ENCODE results near the gene DNASE2.
"Not testable (repeated sequence)": the region's sequence is repeated elsewhere in the genome, so short reads cannot be mapped to it uniquely, and the experiment has no call there.

The DNASE2 gene

GRCh38 chr19:12907166-12907565 is 25.9 kb upstream of the DNASE2 start:
- H3K79me2 ChIP-seq (ENCODE audit: control insufficient read depth, insufficient read depth, low read length, unreplicated experiment): no peaks in the 10 kb centered on the region
- no peak overlapping the region for H3K27ac ChIP-seq (ENCODE audit: low read depth, low read length)
- H3K4me3 ChIP-seq (ENCODE audit: low read depth, low read length): no peak overlapping the region
- H3K36me3 ChIP-seq (ENCODE audit: insufficient read depth, low read length): no peaks in the 10 kb centered on the region
- no peaks in the 10 kb centered on the region for H3K4me1 ChIP-seq (ENCODE audit: control insufficient read depth, insufficient read depth, low read length, unreplicated experiment)
- H2AFZ ChIP-seq (ENCODE audit: low read length, unreplicated experiment): no peak overlapping the region
- H3K27me3 ChIP-seq (ENCODE audit: insufficient read depth, low read length): no peaks in the 10 kb centered on the region

- Histone ChIP-seq H3K36me3 (ENCODE audit: insufficient read depth, low read length) (no peaks in the 10 kb centered on the region), H3K27ac (ENCODE audit: low read depth, low read length) (no peak overlapping the region), H3K4me3 (ENCODE audit: low read depth, low read length) (no peak overlapping the region), H2AFZ (ENCODE audit: low read length, unreplicated experiment) (no peak overlapping the region), H3K79me2 (ENCODE audit: control insufficient read depth, insufficient read depth, low read length, unreplicated experiment) (no peaks in the 10 kb centered on the region), H3K4me1 (ENCODE audit: control insufficient read depth, insufficient read depth, low read length, unreplicated experiment) (no peaks in the 10 kb centered on the region), H3K27me3 (ENCODE audit: insufficient read depth, low read length) (no peaks in the 10 kb centered on the region)
Observed at GRCh38 chr19:12899891-12900518, 18.8 kb upstream of the DNASE2 start.

- Histone ChIP-seq H3K27me3 (ENCODE audit: insufficient read depth, low read length) (no peaks in the 10 kb centered on the region), H3K36me3 (ENCODE audit: insufficient read depth, low read length) (no peaks in the 10 kb centered on the region)
Observed at GRCh38 chr19:12896460-12896859, 15.2 kb upstream of the DNASE2 start.

GRCh38 chr19:12893582-12893981 is 12.3 kb upstream of the DNASE2 start:
- Histone ChIP-seq H3K4me1 (ENCODE audit: control insufficient read depth, insufficient read depth, low read length, unreplicated experiment) (peaks cover 5% of the 10 kb centered on the region), H3K4me3 (ENCODE audit: low read depth, low read length) (no peak overlapping the region), H3K79me2 (ENCODE audit: control insufficient read depth, insufficient read depth, low read length, unreplicated experiment) (no peaks in the 10 kb centered on the region), H2AFZ (ENCODE audit: low read length, unreplicated experiment) (no peak overlapping the region), H3K36me3 (ENCODE audit: insufficient read depth, low read length) (no peaks in the 10 kb centered on the region), H3K27ac (ENCODE audit: low read depth, low read length) (no peak overlapping the region), H3K27me3 (ENCODE audit: insufficient read depth, low read length) (no peaks in the 10 kb centered on the region)

More at GRCh38 chr19:12896460-12896859, 15.2 kb upstream of the DNASE2 start:
- no peak overlapping the region for H3K27ac ChIP-seq (ENCODE audit: low read depth, low read length)
- H3K79me2 ChIP-seq (ENCODE audit: control insufficient read depth, insufficient read depth, low read length, unreplicated experiment): no peaks in the 10 kb centered on the region
- H3K4me1 ChIP-seq (ENCODE audit: control insufficient read depth, insufficient read depth, low read length, unreplicated experiment): peaks cover 5% of the 10 kb centered on the region
- H3K4me3 ChIP-seq (ENCODE audit: low read depth, low read length): no peak overlapping the region
- no peak overlapping the region for H2AFZ ChIP-seq (ENCODE audit: low read length, unreplicated experiment)

GRCh38 chr19:12891553-12892021 is 10.3 kb upstream of the DNASE2 start:
- Histone ChIP-seq H3K36me3 (ENCODE audit: insufficient read depth, low read length) (no peaks in the 10 kb centered on the region), H3K27me3 (ENCODE audit: insufficient read depth, low read length) (peaks cover 6% of the 10 kb centered on the region; the same call in 1 of the 2 replicates), H3K79me2 (ENCODE audit: control insufficient read depth, insufficient read depth, low read length, unreplicated experiment) (no peaks in the 10 kb centered on the region), H3K4me3 (ENCODE audit: low read depth, low read length) (peak overlapping the region; percentile 88), H3K4me1 (ENCODE audit: control insufficient read depth, insufficient read depth, low read length, unreplicated experiment) (peaks cover 5% of the 10 kb centered on the region), H2AFZ (ENCODE audit: low read length, unreplicated experiment) (no peak overlapping the region), H3K27ac (ENCODE audit: low read depth, low read length) (no peak overlapping the region)

- peak within 1 kb of the TSS; percentile 55 for H2AFZ ChIP-seq (ENCODE audit: low read length, unreplicated experiment)
- peaks cover 5% of the 10 kb centered on the region for H3K4me1 ChIP-seq (ENCODE audit: control insufficient read depth, insufficient read depth, low read length, unreplicated experiment)
- peaks cover 12% of the 10 kb centered on the region; the same call in 1 of the 2 replicates for H3K27me3 ChIP-seq (ENCODE audit: insufficient read depth, low read length)
- no peaks in the 10 kb centered on the region for H3K79me2 ChIP-seq (ENCODE audit: control insufficient read depth, insufficient read depth, low read length, unreplicated experiment)
- no peak within 1 kb of the TSS for H3K27ac ChIP-seq (ENCODE audit: low read depth, low read length)
- peak within 1 kb of the TSS; percentile 88 for H3K4me3 ChIP-seq (ENCODE audit: low read depth, low read length)
- no peaks in the 10 kb centered on the region for H3K36me3 ChIP-seq (ENCODE audit: insufficient read depth, low read length)
Observed at GRCh38 chr19:12890787-12891552, 9.7 kb upstream of the DNASE2 start, which contains the start of gene GCDH. Gene GCDH (plus strand): TSS chr19:12891160. CDS start chr19:12891305, 145 bp downstream.

GRCh38 chr19:12890299-12890786 is 9.1 kb upstream of the DNASE2 start:
- not testable (repeated sequence) for H3K36me3 ChIP-seq (ENCODE audit: insufficient read depth, low read length); H3K79me2 ChIP-seq (ENCODE audit: control insufficient read depth, insufficient read depth, low read length, unreplicated experiment); H3K4me3 ChIP-seq (ENCODE audit: low read depth, low read length); H2AFZ ChIP-seq (ENCODE audit: low read length, unreplicated experiment); H3K4me1 ChIP-seq (ENCODE audit: control insufficient read depth, insufficient read depth, low read length, unreplicated experiment); H3K27ac ChIP-seq (ENCODE audit: low read depth, low read length)
- peaks cover 16% of the 10 kb centered on the region; the same call in 1 of the 2 replicates for H3K27me3 ChIP-seq (ENCODE audit: insufficient read depth, low read length)

- Histone ChIP-seq H2AFZ (ENCODE audit: low read length, unreplicated experiment) (no peak overlapping the region), H3K79me2 (ENCODE audit: control insufficient read depth, insufficient read depth, low read length, unreplicated experiment) (no peaks in the 10 kb centered on the region), H3K27me3 (ENCODE audit: insufficient read depth, low read length) (peaks cover 27% of the 10 kb centered on the region; the same call in 1 of the 2 replicates), H3K27ac (ENCODE audit: low read depth, low read length) (no peak overlapping the region), H3K36me3 (ENCODE audit: insufficient read depth, low read length) (no peaks in the 10 kb centered on the region), H3K4me3 (ENCODE audit: low read depth, low read length) (no peak overlapping the region), H3K4me1 (ENCODE audit: control insufficient read depth, insufficient read depth, low read length, unreplicated experiment) (peaks cover 5% of the 10 kb centered on the region)
Observed at GRCh38 chr19:12888006-12888603, 6.9 kb upstream of the DNASE2 start.

GRCh38 chr19:12886969-12887747 is 5.9 kb upstream of the DNASE2 start, which contains the start of gene KLF1:
Gene KLF1 (minus strand): TSS chr19:12887201. CDS start chr19:12887140, 61 bp downstream.
- H3K4me1 ChIP-seq (ENCODE audit: control insufficient read depth, insufficient read depth, low read length, unreplicated experiment): peaks cover 5% of the 10 kb centered on the region
- no peaks in the 10 kb centered on the region for H3K36me3 ChIP-seq (ENCODE audit: insufficient read depth, low read length)
- H3K4me3 ChIP-seq (ENCODE audit: low read depth, low read length): peak within 1 kb of the TSS; percentile 69
- no peaks in the 10 kb centered on the region for H3K79me2 ChIP-seq (ENCODE audit: control insufficient read depth, insufficient read depth, low read length, unreplicated experiment)
- no peak within 1 kb of the TSS for H2AFZ ChIP-seq (ENCODE audit: low read length, unreplicated experiment)
- no peak within 1 kb of the TSS for H3K27ac ChIP-seq (ENCODE audit: low read depth, low read length)
- H3K27me3 ChIP-seq (ENCODE audit: insufficient read depth, low read length): peaks cover 27% of the 10 kb centered on the region; the same call in 1 of the 2 replicates

GRCh38 chr19:12886651-12886968 is 5.4 kb upstream of the DNASE2 start:
- H3K27me3 ChIP-seq (ENCODE audit: insufficient read depth, low read length): peaks cover 27% of the 10 kb centered on the region; the same call in 1 of the 2 replicates
- no peak overlapping the region for H3K4me3 ChIP-seq (ENCODE audit: low read depth, low read length)
- no peak overlapping the region for H2AFZ ChIP-seq (ENCODE audit: low read length, unreplicated experiment)
- H3K27ac ChIP-seq (ENCODE audit: low read depth, low read length): no peak overlapping the region
- peaks cover under 1% of the 10 kb centered on the region for H3K4me1 ChIP-seq (ENCODE audit: control insufficient read depth, insufficient read depth, low read length, unreplicated experiment)
- H3K36me3 ChIP-seq (ENCODE audit: insufficient read depth, low read length): no peaks in the 10 kb centered on the region
- H3K79me2 ChIP-seq (ENCODE audit: control insufficient read depth, insufficient read depth, low read length, unreplicated experiment): no peaks in the 10 kb centered on the region
